Measurements from ENCODE around the gene PCSK6.

PCSK6 gene

GRCh38 chr15:101505610-101506337 lies 16.3 kb upstream of the PCSK6 start:
- TF ChIP-seq, protein P1, sequence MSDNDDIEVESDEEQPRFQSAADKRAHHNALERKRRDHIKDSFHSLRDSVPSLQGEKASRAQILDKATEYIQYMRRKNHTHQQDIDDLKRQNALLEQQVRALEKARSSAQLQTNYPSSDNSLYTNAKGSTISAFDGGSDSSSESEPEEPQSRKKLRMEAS (IDR thresholded peaks at IDR 0.05): no peak
- TF ChIP-seq TAF1 (IDR thresholded peaks at IDR 0.05; ENCODE audit: low read depth): no peak
- no peak for TF ChIP-seq CREB1 (IDR thresholded peaks at IDR 0.05; ENCODE audit: low read depth)

DNA sequence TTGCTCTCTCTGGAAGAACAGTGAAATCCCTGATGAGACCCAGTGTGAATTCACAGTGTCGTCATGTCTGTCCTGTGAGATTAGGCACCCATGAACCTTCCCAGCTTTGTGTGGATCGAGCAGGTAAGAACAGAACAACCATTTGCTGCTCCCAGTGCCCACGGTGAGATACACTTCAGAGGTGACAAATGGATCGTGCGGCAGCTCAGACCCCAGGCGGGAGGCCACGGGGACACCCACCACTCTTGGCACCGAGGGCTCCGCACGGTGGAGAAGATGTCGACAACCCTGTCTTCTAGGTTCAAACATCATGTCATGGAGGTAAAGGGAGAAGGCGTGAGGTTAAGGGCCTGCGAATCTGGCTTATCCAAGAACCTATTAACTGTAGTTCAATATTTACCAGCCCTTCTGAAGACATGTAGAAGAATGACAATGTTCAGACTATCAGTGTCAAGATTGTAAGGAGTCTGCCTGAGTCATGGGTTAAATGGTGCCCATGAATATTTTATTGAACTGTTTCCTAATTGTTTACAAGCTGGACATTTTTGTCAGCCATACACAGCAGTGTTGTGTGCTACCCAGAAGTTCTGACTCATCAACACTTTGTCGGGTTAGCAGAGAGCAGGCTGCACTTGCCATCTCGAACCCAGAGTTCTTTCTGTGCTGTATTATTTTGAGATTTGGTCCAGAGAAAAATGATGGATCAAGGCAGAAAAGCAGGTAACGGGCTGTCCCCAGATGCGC lies 15.5 kb upstream of the PCSK6 start:
- TF ChIP-seq, protein P2, sequence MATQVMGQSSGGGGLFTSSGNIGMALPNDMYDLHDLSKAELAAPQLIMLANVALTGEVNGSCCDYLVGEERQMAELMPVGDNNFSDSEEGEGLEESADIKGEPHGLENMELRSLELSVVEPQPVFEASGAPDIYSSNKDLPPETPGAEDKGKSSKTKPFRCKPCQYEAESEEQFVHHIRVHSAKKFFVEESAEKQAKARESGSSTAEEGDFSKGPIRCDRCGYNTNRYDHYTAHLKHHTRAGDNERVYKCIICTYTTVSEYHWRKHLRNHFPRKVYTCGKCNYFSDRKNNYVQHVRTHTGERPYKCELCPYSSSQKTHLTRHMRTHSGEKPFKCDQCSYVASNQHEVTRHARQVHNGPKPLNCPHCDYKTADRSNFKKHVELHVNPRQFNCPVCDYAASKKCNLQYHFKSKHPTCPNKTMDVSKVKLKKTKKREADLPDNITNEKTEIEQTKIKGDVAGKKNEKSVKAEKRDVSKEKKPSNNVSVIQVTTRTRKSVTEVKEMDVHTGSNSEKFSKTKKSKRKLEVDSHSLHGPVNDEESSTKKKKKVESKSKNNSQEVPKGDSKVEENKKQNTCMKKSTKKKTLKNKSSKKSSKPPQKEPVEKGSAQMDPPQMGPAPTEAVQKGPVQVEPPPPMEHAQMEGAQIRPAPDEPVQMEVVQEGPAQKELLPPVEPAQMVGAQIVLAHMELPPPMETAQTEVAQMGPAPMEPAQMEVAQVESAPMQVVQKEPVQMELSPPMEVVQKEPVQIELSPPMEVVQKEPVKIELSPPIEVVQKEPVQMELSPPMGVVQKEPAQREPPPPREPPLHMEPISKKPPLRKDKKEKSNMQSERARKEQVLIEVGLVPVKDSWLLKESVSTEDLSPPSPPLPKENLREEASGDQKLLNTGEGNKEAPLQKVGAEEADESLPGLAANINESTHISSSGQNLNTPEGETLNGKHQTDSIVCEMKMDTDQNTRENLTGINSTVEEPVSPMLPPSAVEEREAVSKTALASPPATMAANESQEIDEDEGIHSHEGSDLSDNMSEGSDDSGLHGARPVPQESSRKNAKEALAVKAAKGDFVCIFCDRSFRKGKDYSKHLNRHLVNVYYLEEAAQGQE (IDR thresholded peaks at IDR 0.05; ENCODE audit: low read depth): no peak
- TF ChIP-seq CREB1 (IDR thresholded peaks at IDR 0.05; ENCODE audit: low read depth): no peak
- TF ChIP-seq ZBTB7A (IDR thresholded peaks at IDR 0.05; ENCODE audit: low read depth): no peak
- no peak for TF ChIP-seq TAF1 (IDR thresholded peaks at IDR 0.05; ENCODE audit: low read depth)
- TF ChIP-seq TEAD4 (IDR thresholded peaks at IDR 0.05): no peak
- no peak for TF ChIP-seq EP300 (IDR thresholded peaks at IDR 0.05; ENCODE audit: borderline replicate concordance)
- no peak for TF ChIP-seq CEBPB (IDR thresholded peaks at IDR 0.05)
- no peak for TF ChIP-seq TCF12 (IDR thresholded peaks at IDR 0.05; ENCODE audit: low read depth)
- no peak for TF ChIP-seq NFIC (IDR thresholded peaks at IDR 0.05)
- TF ChIP-seq FOXM1 (IDR thresholded peaks at IDR 0.05; ENCODE audit: borderline replicate concordance, low read depth): no peak
- TF ChIP-seq, protein P1 (IDR thresholded peaks at IDR 0.05): no peak
- no peak for TF ChIP-seq EGR1 (IDR thresholded peaks at IDR 0.05)
- no peak for TF ChIP-seq RAD21 (IDR thresholded peaks at IDR 0.05; ENCODE audit: low read depth)
- no peak for TF ChIP-seq YY1 (IDR thresholded peaks at IDR 0.05; ENCODE audit: low read depth)
- TF ChIP-seq, protein P3, sequence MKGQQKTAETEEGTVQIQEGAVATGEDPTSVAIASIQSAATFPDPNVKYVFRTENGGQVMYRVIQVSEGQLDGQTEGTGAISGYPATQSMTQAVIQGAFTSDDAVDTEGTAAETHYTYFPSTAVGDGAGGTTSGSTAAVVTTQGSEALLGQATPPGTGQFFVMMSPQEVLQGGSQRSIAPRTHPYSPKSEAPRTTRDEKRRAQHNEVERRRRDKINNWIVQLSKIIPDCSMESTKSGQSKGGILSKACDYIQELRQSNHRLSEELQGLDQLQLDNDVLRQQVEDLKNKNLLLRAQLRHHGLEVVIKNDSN (IDR thresholded peaks at IDR 0.05): no peak

DNA sequence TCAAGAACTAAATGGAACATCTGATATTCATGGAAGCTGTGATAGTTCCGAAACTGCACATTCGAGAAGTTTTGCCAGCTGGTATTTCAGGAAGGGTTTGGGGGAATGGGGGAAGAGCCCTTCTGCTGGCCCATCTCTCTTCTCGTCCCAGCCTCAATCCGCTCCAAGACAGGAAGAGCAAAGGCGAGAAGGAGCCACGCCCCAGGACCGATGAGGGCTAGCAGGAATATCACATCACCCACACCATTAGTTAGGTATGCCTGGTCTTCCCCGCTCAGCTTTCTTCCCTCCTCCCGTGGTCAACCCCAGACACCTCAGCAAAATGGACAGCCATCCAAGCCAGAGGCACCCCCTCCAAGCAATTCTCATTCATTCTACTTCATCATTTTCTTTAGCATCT lies 14.9 kb upstream of the PCSK6 start:
- TF ChIP-seq YY1 (IDR thresholded peaks at IDR 0.05; ENCODE audit: low read depth) (no peak), TAF1 (IDR thresholded peaks at IDR 0.05; ENCODE audit: low read depth) (no peak), EGR1 (IDR thresholded peaks at IDR 0.05) (no peak), RAD21 (IDR thresholded peaks at IDR 0.05; ENCODE audit: low read depth) (no peak), TEAD4 (IDR thresholded peaks at IDR 0.05) (no peak), CEBPB (IDR thresholded peaks at IDR 0.05) (no peak), ZBTB7A (IDR thresholded peaks at IDR 0.05; ENCODE audit: low read depth) (no peak), CREB1 (IDR thresholded peaks at IDR 0.05; ENCODE audit: low read depth) (no peak), EP300 (IDR thresholded peaks at IDR 0.05; ENCODE audit: borderline replicate concordance) (no peak), TCF12 (IDR thresholded peaks at IDR 0.05; ENCODE audit: low read depth) (no peak), FOXM1 (IDR thresholded peaks at IDR 0.05; ENCODE audit: borderline replicate concordance, low read depth) (no peak)
- TF ChIP-seq, protein P1 (IDR thresholded peaks at IDR 0.05): no peak
- TF ChIP-seq, protein P2 (IDR thresholded peaks at IDR 0.05; ENCODE audit: low read depth): no peak
- TF ChIP-seq, protein P3 (IDR thresholded peaks at IDR 0.05): no peak

DNA sequence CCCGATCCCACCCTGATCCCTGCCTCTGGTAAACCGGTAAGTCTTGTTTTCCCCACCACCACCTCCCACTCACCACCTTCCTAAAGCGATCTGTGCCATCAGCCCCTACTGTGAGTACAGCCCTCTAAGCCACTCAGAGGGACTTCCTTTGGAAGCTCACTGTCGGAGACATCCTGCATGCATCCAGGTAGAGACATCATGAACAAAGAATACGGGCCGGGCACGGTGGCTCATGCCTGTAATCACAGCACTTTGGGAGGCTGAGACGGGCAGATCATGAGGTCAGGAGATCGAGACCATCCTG lies 13.7 kb upstream of the PCSK6 start:
- TF ChIP-seq, protein P2 (IDR thresholded peaks at IDR 0.05; ENCODE audit: low read depth): no peak
- TF ChIP-seq EGR1 (IDR thresholded peaks at IDR 0.05): no peak
- TF ChIP-seq, protein P3 (IDR thresholded peaks at IDR 0.05): no peak
- TF ChIP-seq, protein P1 (IDR thresholded peaks at IDR 0.05): no peak
- TF ChIP-seq CREB1 (IDR thresholded peaks at IDR 0.05; ENCODE audit: low read depth): no peak

All from Ishikawa (cell line).